Anterior cingulate cortex (tissue), 58 donors: ENCODE results near the gene TNFAIP8L1.

Experiments
- DNase-seq, 58 donors: peaks; one replicate each; lab custom pipeline; 2025; lab: John Stamatoyannopoulos, UW

The TNFAIP8L1 gene

DNA sequence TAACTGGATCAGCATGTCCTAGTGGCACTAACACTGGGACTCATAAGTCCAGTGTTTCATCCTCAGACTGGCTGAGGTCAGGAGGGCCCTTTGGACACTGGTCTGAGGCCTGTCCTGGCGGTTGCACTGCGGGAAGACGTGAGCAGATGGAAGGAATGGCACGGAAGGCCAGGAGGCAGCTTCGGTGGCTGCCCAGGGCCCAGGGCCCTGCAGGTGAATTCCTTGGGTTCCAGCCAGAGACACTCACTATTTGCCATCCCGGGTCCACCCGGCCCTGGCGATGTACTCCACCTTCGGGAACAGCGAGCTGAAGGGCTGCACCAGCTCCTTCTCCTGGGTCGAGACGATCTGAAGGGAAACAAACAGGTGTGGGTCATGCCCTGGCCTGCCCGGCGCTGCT is 58.0 kb downstream of the TNFAIP8L1 start:
- no peak for DNase-seq

DNA sequence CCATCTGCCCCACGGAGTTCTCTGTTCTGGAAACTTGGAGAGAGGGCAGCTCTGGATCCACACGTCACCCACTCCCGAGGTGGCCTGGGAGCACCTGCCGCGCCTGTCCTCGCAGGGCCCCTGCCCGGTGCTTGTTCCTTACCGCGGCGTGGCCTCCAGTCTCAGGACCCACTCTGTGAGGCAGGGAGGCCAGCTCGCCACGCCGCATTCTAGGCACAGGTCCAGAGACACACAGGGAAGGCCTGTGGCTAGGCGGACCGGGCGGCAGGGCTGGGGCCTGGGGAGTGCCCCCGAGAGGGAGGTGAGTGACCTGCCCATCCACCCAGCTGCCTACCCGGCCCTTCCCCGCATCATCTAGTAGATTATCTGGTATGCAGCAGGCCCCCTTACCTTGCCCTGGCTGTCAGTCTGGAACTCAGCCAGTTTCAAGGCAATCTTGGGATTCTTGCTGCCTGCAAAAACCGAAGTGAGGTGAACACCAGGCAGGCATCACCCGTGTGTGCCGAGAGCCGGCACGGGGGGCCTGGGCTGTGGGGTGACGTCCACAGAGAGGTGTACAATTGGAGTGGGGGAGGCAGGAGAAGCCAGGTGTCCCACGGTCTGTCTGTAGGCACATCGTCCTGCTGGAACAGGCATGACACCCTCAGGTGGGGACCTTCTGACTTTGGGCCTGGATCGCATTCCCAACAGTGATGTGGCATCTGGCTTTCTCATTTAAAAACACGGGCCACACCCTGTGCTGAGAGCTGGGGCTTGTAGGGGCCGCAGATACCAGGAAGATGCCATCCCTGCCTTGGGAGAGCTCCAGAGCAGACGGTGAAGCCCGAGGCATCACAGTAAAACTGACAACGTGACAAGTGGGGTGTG is 60.7 kb downstream of the TNFAIP8L1 start:
- no peak for DNase-seq

DNA sequence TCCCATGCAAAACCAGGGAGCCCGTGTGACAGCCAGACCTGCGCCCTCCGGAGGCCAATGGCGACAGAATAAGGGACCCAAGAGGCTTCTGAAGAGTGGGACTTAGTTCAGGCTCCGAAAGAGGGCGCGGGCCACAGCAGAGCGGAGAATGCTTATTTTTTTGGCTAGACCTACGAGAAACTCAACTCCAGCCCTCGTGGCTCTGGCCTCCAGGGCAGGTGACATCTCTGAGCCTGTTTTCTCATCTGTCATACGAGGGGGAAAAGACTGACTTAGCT is 61.3 kb downstream of the TNFAIP8L1 start:
- no peak for DNase-seq

DNA sequence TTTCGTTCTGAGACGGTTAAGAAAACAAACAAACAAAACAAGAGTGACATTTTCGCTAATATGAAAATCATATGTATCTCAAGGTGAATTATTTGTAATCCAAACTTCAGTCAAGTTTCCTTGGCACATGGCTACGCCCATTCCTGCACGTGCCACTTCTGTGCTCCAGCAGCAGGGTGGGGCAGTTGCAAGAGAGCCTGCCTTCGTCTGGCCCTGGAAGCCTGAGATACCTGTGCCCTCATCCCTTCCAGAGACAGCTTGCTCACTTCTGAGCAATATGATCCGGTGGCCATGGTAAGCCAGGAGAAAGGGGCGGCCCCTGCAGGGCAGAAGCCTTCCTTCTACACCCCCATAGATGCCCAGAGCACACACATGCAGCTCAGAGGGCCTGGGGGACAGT is 62.2 kb downstream of the TNFAIP8L1 start:
- no peak for DNase-seq

DNA sequence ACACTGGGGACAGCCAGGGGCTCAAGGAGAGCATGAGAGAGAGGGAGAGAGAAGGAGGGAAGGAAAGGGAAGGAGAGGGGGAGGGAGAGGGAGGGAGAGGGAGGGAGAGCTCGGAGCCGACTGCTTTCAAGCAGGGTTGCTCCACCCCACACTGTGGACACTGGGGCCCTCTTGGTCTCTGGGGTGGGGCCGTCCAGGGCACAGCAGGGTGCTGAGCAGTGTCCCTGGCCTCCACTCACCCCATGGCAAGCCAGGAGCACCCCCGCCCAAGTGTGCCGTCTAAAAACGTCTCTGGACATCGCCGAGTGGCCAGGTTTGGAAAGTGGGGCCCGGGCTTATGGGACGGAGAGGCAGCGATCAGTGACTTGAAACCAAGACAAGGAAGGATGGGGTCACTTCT is 63.4 kb downstream of the TNFAIP8L1 start:
- no peak for DNase-seq

DNA sequence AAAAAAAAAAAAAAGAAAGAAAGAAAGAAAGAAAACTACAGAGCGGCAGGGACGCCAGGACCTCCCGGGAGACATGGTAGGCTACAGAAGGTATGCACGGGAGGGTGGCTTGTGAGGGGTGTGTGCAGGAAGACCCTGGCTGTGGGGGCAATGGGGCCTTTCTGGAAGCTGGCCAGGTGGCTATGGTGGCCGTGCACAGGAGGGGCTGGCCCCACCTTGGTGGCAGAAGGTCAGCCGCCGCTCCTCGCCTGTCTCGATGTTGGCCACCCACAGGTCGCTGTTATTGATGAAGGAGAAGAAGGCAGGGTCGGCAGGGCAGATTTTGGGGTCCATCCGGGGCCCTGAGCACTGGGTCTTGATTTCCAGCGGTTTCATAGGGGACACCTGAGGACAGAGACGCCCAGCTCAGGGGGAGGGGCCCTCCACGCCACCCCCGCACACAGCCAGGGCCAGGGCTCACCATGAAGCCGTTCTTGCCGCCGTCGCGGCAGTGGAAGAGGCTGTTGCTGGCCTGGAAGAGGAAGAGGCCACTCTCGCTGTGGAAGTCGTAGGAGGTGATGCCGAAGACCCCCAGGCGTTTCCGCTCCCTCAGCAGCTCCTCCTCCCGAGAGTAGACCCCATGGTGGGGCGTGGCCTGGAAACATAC is 64.5 kb downstream of the TNFAIP8L1 start:
- DNase-seq = no peak

DNA sequence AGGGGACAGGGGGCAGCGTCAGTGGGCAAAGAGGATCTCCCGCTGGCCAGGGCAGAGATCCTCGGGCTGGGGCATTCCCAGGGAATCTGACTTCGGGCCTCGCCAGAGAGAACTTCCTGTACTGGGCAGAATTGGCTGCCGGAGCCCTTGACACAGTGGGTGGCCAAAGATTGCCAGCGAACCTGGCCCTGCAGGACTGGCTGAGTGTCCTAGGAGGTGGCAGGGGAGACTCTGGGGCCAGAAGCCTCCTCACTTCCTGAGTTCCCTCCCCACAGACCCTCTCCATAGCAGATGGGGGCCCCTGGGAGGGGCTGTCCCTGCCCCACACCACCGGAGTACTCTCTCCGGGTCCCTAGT is 65.0 kb downstream of the TNFAIP8L1 start:
- DNase-seq = no peak
